Kidney (tissue), 14 donors: ENCODE measurements around the gene AVPR2. TPM values are rescaled to one million over a fixed set of nuclear protein-coding genes. Genes with fewer than 3 reads are reported as not detected.

Experiments used
- DNase-seq, 5 donors: peaks; one replicate each; pipeline ENCODE4 v3.0.0-alpha.2; 2013 to 2020
- FAIRE-seq: peaks from 2 replicates; lab custom pipeline; 2012; peaks lifted over from hg19 to GRCh38; lab: Jason Lieb, UNC
- H3K27ac ChIP-seq, 2 donors: one replicate each; pipeline ENCODE4 v1.7.0; 2013; ENCODE audit warnings: low read depth in 2 of 2, low read length in 2 of 2, inconsistent platforms in 1 of 2
- H3K27me3 ChIP-seq: one replicate; pipeline ENCODE4 v1.7.1; 2013; ENCODE audit warnings: low read length, inconsistent platforms; ENCODE audit not compliant: control insufficient read depth, insufficient read depth
- H3K36me3 ChIP-seq, 3 donors: one replicate each; pipeline versions ENCODE4 v1.7.0 to v1.7.1; 2013; ENCODE audit warnings: low read length in 3 of 3, control low read depth in 1 of 3, inconsistent platforms in 1 of 3; ENCODE audit not compliant: insufficient read depth in 3 of 3, control insufficient read depth in 2 of 3
- H3K4me1 ChIP-seq, 3 donors: one replicate each; pipeline versions ENCODE4 v1.7.0 to v1.7.1; 2013; ENCODE audit warnings: low read length in 3 of 3, inconsistent platforms in 1 of 3, low read depth in 1 of 3; ENCODE audit not compliant: control insufficient read depth in 2 of 3, insufficient read depth in 2 of 3
- H3K4me3 ChIP-seq, 3 donors: one replicate each; pipeline versions ENCODE4 v1.7.0 to v1.8.1; 2013; ENCODE audit warnings: low read length in 3 of 3, control low read depth in 1 of 3, inconsistent platforms in 1 of 3
- H3K9ac ChIP-seq, 3 donors: one replicate each; pipeline versions ENCODE4 v1.7.0 to v1.7.1; 2013; ENCODE audit warnings: low read length in 3 of 3, control low read depth in 1 of 3, inconsistent platforms in 1 of 3
- H3K9me3 ChIP-seq, 3 donors: one replicate each; pipeline versions ENCODE4 v1.7.0 to v1.7.1; 2013; ENCODE audit warnings: low read length in 3 of 3, control low read depth in 1 of 3, inconsistent platforms in 1 of 3; ENCODE audit not compliant: control insufficient read depth in 2 of 3, insufficient read depth in 1 of 3
- intact Hi-C: fragments of 100-400 bp; cut with DNase I; formaldehyde crosslinking; loops from one replicate; pipeline ENCODE4 v1.11.1; 2022
- polyA plus RNA-seq: library from polyadenylated mRNA; stranded (reverse); fragments of 350-450 nt; fragmentation: Illumina TruSeq; extraction: RNeasy Lipid Tissue Mini Kit (QIAGEN cat#74804); gene quantifications from one replicate; pipeline ENCODE4 v1.2.3, GENCODE V29; 2014; ENCODE audit warnings: low read depth, low replicate concordance; ENCODE audit not compliant: insufficient read depth
- total RNA-seq: library from RNA; stranded (reverse); fragmentation: NEBNext Ultra II Directional; extraction: Animal tissue kit (Norgen Biotek cat#: 25700); gene quantifications from one replicate; pipeline ENCODE4 v1.2.1, GENCODE V29; 2021
- TF ChIP-seq, protein P1 (sequence below): IDR thresholded peaks from 3 replicates; pipeline ENCODE4 v1.5.1; 2012; ENCODE audit warnings: mild to moderate bottlenecking, moderate library complexity, borderline replicate concordance; ENCODE audit not compliant: insufficient read depth; ENCODE audit errors: extremely low read depth
- donor health status: control.
- donor health status: control.
- donor health status: control.
- donor health status: control.
- donor health status: control.
- donor health status: DM: yes; HTN: yes; CAD: no.
- donor health status: Normal renal cell carcinoma (clear cell type).

The AVPR2 gene
- total and polyA plus RNA-seq, 2 donors from 2014 or later: 2.3 to 22.1 TPM

DNA sequence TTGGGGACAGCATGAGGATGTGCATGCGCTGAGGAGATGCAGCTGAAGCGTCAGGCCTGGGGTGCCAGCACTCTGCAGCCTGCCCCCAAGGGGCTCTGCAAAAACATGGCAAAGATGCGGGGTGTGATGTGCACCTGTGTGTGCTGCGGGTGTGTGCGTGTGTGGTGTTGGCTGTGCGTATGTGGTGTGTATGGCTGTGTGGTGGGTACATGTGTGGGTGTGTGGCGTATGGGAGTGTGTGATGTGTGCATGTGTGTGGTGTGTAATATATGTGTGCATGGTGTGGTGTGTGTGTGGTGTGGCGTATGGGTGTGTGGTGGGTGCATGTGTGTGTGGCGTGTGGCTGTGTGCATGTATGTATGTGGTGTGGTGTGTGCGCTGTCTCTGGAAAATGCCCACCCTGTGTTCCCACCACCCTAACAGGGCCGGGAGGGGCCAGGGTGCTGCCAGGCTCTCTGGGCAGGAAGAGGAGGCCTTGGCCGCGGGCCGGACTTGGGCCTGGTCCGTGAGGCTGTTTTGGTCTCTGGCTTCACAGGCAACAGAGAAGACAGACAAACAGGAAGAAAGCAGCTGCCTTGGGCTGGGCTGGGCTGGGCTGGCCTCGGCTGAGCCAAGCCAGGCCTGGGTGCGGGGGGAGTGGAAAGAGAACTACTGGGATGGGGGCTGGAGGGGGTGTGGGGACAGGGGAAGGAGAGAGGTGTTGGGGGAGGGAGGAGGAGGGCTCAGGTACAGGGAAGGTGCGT lies 1.1 kb upstream of the AVPR2 start:
- TF ChIP-seq, protein P1, sequence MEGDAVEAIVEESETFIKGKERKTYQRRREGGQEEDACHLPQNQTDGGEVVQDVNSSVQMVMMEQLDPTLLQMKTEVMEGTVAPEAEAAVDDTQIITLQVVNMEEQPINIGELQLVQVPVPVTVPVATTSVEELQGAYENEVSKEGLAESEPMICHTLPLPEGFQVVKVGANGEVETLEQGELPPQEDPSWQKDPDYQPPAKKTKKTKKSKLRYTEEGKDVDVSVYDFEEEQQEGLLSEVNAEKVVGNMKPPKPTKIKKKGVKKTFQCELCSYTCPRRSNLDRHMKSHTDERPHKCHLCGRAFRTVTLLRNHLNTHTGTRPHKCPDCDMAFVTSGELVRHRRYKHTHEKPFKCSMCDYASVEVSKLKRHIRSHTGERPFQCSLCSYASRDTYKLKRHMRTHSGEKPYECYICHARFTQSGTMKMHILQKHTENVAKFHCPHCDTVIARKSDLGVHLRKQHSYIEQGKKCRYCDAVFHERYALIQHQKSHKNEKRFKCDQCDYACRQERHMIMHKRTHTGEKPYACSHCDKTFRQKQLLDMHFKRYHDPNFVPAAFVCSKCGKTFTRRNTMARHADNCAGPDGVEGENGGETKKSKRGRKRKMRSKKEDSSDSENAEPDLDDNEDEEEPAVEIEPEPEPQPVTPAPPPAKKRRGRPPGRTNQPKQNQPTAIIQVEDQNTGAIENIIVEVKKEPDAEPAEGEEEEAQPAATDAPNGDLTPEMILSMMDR: no peak
- no peaks in the 10 kb centered on the region for H3K9me3 ChIP-seq
- intact Hi-C loops: no loop called here
- H3K4me1 ChIP-seq: peaks cover 0 to 8% (median 0%) of the 10 kb centered on the region in 3 donors
- no peak overlapping the region for H3K4me3 ChIP-seq
- peak overlapping the region in 1 of 2 donors; percentile 60 for H3K27ac ChIP-seq
- no peaks in the 10 kb centered on the region for H3K27me3 ChIP-seq
- FAIRE-seq: no peak
- H3K36me3 ChIP-seq: no peaks in the 10 kb centered on the region
- DNase-seq: peak in 2 of 5 donors; percentile 43 to 78
- no peak overlapping the region for H3K9ac ChIP-seq

DNA sequence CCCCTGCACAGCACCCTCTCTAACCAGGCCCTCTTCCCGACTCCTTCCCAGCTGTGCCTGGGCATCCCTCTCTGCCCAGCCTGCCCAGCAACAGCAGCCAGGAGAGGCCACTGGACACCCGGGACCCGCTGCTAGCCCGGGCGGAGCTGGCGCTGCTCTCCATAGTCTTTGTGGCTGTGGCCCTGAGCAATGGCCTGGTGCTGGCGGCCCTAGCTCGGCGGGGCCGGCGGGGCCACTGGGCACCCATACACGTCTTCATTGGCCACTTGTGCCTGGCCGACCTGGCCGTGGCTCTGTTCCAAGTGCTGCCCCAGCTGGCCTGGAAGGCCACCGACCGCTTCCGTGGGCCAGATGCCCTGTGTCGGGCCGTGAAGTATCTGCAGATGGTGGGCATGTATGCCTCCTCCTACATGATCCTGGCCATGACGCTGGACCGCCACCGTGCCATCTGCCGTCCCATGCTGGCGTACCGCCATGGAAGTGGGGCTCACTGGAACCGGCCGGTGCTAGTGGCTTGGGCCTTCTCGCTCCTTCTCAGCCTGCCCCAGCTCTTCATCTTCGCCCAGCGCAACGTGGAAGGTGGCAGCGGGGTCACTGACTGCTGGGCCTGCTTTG lies 1.1 kb downstream of the AVPR2 start:
- TF ChIP-seq, protein P1: no peak
- no peak for FAIRE-seq
- H3K9me3 ChIP-seq: no peaks in the 10 kb centered on the region
- H3K4me3 ChIP-seq: no peak overlapping the region
- no peak overlapping the region for H3K9ac ChIP-seq
- peak in 1 of 5 donors; percentile 72 for DNase-seq
- intact Hi-C loops: no loop called here
- peaks cover 0 to 8% (median 0%) of the 10 kb centered on the region in 3 donors for H3K4me1 ChIP-seq
- no peaks in the 10 kb centered on the region for H3K27me3 ChIP-seq
- H3K27ac ChIP-seq: no peak overlapping the region
- no peaks in the 10 kb centered on the region for H3K36me3 ChIP-seq

DNA sequence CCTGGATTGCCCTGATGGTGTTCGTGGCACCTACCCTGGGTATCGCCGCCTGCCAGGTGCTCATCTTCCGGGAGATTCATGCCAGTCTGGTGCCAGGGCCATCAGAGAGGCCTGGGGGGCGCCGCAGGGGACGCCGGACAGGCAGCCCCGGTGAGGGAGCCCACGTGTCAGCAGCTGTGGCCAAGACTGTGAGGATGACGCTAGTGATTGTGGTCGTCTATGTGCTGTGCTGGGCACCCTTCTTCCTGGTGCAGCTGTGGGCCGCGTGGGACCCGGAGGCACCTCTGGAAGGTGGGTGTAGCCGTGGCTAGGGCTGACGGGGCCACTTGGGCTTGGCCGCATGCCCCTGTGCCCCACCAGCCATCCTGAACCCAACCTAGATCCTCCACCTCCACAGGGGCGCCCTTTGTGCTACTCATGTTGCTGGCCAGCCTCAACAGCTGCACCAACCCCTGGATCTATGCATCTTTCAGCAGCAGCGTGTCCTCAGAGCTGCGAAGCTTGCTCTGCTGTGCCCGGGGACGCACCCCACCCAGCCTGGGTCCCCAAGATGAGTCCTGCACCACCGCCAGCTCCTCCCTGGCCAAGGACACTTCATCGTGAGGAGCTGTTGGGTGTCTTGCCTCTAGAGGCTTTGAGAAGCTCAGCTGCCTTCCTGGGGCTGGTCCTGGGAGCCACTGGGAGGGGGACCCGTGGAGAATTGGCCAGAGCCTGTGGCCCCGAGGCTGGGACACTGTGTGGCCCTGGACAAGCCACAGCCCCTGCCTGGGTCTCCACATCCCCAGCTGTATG lies 1.8 kb downstream of the AVPR2 start:
- Histone ChIP-seq H3K4me3 (no peak overlapping the region), H3K36me3 (no peaks in the 10 kb centered on the region), H3K27me3 (no peaks in the 10 kb centered on the region), H3K4me1 (peaks cover 0 to 7% (median 0%) of the 10 kb centered on the region in 3 donors), H3K27ac (no peak overlapping the region), H3K9ac (no peak overlapping the region), H3K9me3 (no peaks in the 10 kb centered on the region)
- FAIRE-seq (no peak), DNase-seq (peak in 1 of 5 donors; percentile 72)
- intact Hi-C loops: no loop called here
- TF ChIP-seq, protein P1: no peak
